Activated T-helper 17 cell treated with anti-CD3 and anti-CD28 coated beads, Interleukin-2, amount 50 U/mL, for 72 hours (primary cell): ENCODE measurements around the gene SURF1. TPM values are rescaled to one million over a fixed set of nuclear protein-coding genes. Genes with fewer than 3 reads are reported as not detected.
"Not testable (repeated sequence)": the region's sequence is repeated elsewhere in the genome, so short reads cannot be mapped to it uniquely, and the experiment has no call there.

ENCODE experiments used
- ATAC-seq: fragments of 150-1000 bp; cut with Tn5 transposase; replicated peaks from 2 replicates; pipeline ENCODE4 v1.10.0; 2021; ENCODE audit warnings: mild to moderate bottlenecking, moderate library complexity
- H3K27ac Mint-ChIP-seq: one replicate; pipeline ENCODE4 v1.8.0; 2022; ENCODE audit warnings: mixed read lengths
- H3K27me3 Mint-ChIP-seq: one replicate; pipeline ENCODE4 v1.8.0; 2022; ENCODE audit warnings: mixed read lengths
- H3K36me3 Mint-ChIP-seq: one replicate; pipeline ENCODE4 v1.8.0; 2022; ENCODE audit warnings: low read depth, mild to moderate bottlenecking, mixed read lengths
- H3K4me1 Mint-ChIP-seq: one replicate; pipeline ENCODE4 v1.8.0; 2022; ENCODE audit warnings: mixed read lengths
- H3K4me3 Mint-ChIP-seq: one replicate; pipeline ENCODE4 v1.8.0; 2022; ENCODE audit warnings: mild to moderate bottlenecking, mixed read lengths
- H3K9me3 Mint-ChIP-seq: one replicate; pipeline ENCODE4 v1.8.0; 2022; ENCODE audit warnings: mixed read lengths
- total RNA-seq, 2 donors: library from RNA; stranded (reverse); gene quantifications; one replicate each; pipeline ENCODE4 v1.2.3, GENCODE V29; 2022

The SURF1 gene
- total RNA-seq: 10 to 100 TPM; 13.9 to 25.4 TPM

GRCh38 chr9:133356391-133357091 lies at the start of gene SURF1, which contains the start of gene SURF2:
Gene SURF1, minus strand, starts transcription at chr9:133356487. Its CDS starts 34 bp downstream, at chr9:133356453.
Gene SURF2, plus strand, starts transcription at chr9:133356550. Its CDS starts 43 bp downstream, at chr9:133356593.
- Mint-ChIP-seq H3K9me3 (no peaks in the 10 kb centered on the region), H3K36me3 (peaks cover 58% of the 10 kb centered on the region), H3K27ac (peak within 1 kb of the TSS; percentile 77), H3K4me3 (peak within 1 kb of the TSS; percentile 77), H3K27me3 (no peaks in the 10 kb centered on the region), H3K4me1 (peaks cover 34% of the 10 kb centered on the region)
- ATAC-seq: peak; percentile 91

DNA sequence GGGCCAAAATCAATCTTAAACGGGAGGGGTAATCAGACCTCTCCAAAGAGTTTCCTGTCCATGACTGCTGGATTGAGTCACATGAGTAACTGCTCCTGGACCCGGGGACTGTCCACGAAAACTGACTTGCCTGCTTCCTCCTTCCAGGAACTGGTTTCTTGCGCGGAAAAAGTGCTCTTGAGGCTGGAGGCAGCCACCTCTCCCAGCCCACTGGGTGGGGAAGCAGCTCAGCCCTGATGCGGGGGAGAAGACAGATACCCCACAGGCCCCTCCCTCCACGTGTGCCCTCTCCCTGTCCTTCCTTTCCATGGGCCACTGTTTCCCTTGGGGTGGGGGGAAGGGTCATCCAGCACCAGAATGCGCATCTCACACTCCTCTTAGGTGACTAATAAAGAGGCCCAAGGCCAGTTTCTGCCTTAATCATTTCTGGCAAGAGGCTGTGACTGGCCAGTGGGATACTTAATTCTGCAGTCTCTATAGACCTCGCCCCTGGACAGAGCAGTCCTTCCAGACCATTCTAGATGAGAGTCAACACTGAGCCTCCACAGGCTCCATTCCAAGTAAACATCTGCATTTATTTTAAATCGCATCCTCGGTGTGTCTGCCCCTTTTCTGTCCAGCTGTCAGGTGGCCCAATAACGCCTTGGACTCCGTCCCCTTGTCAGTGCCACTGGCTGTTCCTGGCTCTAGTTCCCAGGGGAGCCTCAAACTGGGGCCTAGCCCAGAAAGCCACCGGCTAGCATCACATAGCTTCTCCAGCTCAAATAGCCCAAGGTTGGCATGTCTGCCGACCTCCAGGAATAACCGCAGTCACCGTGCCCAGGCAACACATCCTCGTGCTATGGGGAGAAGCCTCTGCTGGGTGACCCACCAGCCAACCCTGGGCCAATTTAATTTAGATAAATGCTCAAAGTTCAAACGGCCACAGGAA lies 49.5 kb upstream of the SURF1 start:
- no peak overlapping the region for H3K4me3 Mint-ChIP-seq
- H3K4me1 Mint-ChIP-seq: peaks cover 8% of the 10 kb centered on the region
- H3K27me3 Mint-ChIP-seq: no peaks in the 10 kb centered on the region
- H3K36me3 Mint-ChIP-seq: peaks cover 67% of the 10 kb centered on the region
- peak overlapping the region; percentile 79 for H3K27ac Mint-ChIP-seq
- no peaks in the 10 kb centered on the region for H3K9me3 Mint-ChIP-seq
- ATAC-seq: no peak

DNA sequence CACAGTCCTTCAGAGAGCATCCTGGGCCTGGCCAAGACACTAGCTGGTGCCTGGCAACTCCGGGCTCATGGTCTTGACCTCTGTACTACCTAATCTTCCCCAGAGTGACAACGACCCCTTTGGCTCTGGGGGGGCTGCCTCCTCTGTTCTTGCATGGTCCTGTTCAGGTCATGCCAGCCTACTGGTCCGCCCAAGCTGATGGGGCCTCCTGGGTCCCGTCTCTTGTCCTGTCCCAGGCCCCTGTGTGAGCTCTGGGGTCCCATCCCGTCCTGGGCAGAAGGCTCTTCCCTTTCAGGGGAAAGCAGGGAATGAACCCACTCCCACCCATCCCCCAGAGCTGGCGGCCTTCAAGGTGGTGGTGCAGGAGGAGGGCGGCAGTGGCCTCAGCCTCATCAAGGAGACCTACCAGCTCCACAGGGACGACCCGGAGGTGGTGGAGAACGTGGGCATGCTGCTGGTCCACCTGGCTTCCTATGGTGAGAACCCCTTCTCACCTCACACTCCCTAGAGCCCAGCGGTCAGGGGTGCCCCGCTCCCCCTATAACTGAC lies 48.2 kb upstream of the SURF1 start:
- H3K4me3 Mint-ChIP-seq: no peak overlapping the region
- peak overlapping the region; percentile 70 for H3K27ac Mint-ChIP-seq
- no peaks in the 10 kb centered on the region for H3K9me3 Mint-ChIP-seq
- H3K4me1 Mint-ChIP-seq: peaks cover 8% of the 10 kb centered on the region
- peaks cover 54% of the 10 kb centered on the region for H3K36me3 Mint-ChIP-seq
- no peak for ATAC-seq
- H3K27me3 Mint-ChIP-seq: no peaks in the 10 kb centered on the region

- peaks cover 8% of the 10 kb centered on the region for H3K4me1 Mint-ChIP-seq
- H3K36me3 Mint-ChIP-seq: peaks cover 48% of the 10 kb centered on the region
- H3K4me3 Mint-ChIP-seq: no peak overlapping the region
- H3K27ac Mint-ChIP-seq: peak overlapping the region; percentile 70
- no peaks in the 10 kb centered on the region for H3K9me3 Mint-ChIP-seq
- no peak for ATAC-seq
- H3K27me3 Mint-ChIP-seq: no peaks in the 10 kb centered on the region
Observed at GRCh38 chr9:133403766-133404453, 47.6 kb upstream of the SURF1 start.

GRCh38 chr9:133402689-133403088 lies 46.4 kb upstream of the SURF1 start:
- Mint-ChIP-seq H3K4me3 (no peak overlapping the region), H3K4me1 (peaks cover 8% of the 10 kb centered on the region), H3K27ac (no peak overlapping the region), H3K27me3 (no peaks in the 10 kb centered on the region), H3K36me3 (peaks cover 37% of the 10 kb centered on the region), H3K9me3 (no peaks in the 10 kb centered on the region)
- ATAC-seq: no peak

DNA sequence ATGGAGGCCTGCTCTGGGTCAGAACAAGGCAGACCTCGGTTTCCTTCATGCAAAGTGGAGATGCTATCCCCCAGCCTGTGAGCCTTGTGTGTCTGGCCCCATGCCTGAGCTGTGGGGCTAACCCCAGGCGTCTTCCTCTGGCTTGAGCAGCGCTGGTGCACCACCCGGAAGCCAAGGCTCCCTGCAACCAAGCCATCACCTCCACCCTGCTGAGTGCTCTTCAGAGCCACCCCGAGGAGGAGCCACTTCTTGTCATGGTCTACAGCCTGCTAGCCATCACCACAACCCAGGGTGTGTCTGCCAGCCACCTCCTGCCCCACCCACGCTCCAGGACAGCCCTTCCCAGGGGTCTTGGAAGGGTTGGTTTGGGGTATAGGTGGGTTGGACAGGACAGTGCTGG lies 45.3 kb upstream of the SURF1 start:
- Mint-ChIP-seq H3K4me3 (no peak overlapping the region), H3K36me3 (peaks cover 26% of the 10 kb centered on the region), H3K4me1 (peaks cover under 1% of the 10 kb centered on the region), H3K9me3 (no peaks in the 10 kb centered on the region), H3K27ac (no peak overlapping the region), H3K27me3 (no peaks in the 10 kb centered on the region)
- ATAC-seq: no peak

DNA sequence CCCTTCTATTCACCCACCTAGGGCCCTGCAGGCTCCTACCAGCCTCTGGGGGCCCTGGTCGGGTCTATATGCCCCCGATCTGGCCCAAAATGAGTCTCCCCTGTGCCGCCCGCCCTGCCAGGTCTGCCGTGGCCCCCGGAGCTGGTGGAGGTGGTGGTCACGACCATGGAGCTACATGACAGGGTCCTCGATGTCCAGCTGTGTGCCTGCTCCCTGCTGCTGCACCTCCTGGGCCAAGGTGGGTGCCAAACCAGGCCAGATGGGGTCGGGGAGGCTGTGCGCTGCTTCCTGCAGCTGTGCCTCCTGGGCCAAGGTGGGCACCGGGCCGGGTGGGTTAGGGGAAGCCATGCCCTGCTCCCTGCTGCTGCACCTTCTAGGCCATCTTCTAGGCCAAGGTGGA lies 44.0 kb upstream of the SURF1 start:
- H3K36me3 Mint-ChIP-seq: peaks cover 13% of the 10 kb centered on the region
- ATAC-seq: no peak
- H3K27me3 Mint-ChIP-seq: no peaks in the 10 kb centered on the region
- H3K4me1 Mint-ChIP-seq: no peaks in the 10 kb centered on the region
- H3K4me3 Mint-ChIP-seq: no peak overlapping the region
- H3K9me3 Mint-ChIP-seq: no peaks in the 10 kb centered on the region
- H3K27ac Mint-ChIP-seq: no peak overlapping the region

DNA sequence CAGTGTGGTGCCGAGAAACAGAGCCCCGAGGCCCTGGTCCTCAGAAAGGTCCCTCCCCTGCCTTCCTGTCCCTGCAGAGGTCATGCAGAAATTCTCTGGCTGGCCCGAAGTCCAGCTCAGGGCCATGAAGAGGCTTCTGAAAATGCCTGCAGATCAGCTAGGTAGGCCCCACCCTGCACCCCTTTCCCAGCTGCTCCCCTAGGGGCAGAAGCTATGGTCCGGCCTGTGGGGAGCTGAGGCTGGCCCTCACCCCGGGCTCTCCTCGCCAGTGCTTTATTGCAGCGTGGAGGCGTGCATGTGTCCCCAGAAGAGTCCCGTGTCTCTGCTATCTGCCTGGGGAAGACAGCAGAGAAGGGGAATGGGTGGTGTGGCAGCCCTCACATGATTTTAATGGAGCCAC lies 41.6 kb upstream of the SURF1 start:
- Mint-ChIP-seq H3K27ac (no peak overlapping the region), H3K9me3 (no peaks in the 10 kb centered on the region), H3K4me1 (no peaks in the 10 kb centered on the region), H3K36me3 (no peaks in the 10 kb centered on the region), H3K4me3 (no peak overlapping the region), H3K27me3 (no peaks in the 10 kb centered on the region)
- ATAC-seq: no peak

DNA sequence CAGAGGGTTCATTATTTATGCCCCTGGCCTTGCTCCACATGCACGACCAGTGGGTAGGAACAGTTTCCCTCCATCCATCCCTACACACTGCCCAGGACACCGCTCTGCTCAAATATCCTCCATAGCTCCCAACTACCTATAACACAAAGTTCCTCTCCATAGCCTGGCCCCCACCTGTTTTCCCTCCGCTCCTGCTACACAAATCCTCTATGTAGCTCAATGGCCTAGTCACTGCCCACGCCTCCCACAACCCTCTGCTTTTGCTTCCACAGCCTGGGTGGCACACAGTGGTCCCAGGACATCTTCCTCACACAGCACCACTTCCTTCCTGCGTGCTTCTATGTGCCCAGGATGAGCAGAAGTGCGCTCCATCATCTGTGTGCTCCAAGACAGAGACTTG lies 41.1 kb upstream of the SURF1 start:
- Mint-ChIP-seq H3K36me3 (no peaks in the 10 kb centered on the region), H3K4me3 (no peak overlapping the region), H3K27ac (no peak overlapping the region), H3K27me3 (no peaks in the 10 kb centered on the region), H3K4me1 (no peaks in the 10 kb centered on the region), H3K9me3 (no peaks in the 10 kb centered on the region)
- ATAC-seq: no peak

DNA sequence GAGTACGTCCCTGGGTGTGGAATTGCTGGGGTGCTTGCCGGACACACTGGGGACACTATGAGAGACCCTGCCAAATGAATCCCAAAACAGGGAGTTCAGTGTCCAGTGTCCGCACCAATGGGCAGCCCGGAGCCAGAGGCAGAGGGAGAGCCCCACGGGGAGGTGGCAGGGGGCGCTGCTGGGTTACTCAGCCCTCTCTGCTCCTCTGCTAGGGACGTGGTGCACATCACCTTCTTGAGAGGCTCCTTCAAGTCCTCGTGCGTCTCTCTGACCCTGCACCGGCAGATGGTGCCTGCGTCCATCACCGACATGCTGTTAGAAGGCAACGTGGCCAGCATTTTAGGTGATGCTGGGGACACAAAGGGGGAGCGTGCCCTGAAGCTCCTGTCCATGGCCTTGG lies 40.7 kb upstream of the SURF1 start:
- no peaks in the 10 kb centered on the region for H3K27me3 Mint-ChIP-seq
- no peaks in the 10 kb centered on the region for H3K4me1 Mint-ChIP-seq
- no peaks in the 10 kb centered on the region for H3K9me3 Mint-ChIP-seq
- H3K27ac Mint-ChIP-seq: no peak overlapping the region
- H3K36me3 Mint-ChIP-seq: no peaks in the 10 kb centered on the region
- no peak overlapping the region for H3K4me3 Mint-ChIP-seq
- peak; percentile 37 for ATAC-seq

DNA sequence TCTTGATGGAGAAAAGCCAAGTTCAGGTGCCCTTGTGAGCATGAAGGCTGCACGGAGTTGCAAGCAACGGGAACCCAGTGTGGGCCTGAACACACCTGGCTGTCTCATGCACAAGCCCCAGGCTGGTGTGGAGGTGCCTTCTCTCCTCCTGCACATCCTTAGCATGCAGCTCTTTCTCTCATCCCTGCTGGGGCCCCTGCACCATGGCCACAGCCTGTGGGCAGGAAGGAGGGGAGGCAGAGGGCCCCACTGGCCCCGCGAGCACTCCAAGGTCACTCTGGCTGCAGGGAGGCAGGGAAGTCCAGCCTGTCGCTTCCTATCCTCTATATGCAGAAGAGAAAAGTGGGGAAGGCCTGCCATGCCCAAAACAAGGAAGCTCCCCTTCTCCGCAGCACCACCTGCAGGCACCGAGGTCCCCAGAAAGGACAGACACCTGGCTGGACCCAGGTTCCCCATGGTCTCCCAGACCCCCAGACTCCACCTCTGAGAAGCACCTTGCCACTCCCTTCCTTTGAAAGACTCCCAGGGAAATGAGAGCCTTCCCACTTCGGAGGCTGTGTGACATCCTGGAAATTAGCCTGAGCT lies 38.5 kb upstream of the SURF1 start:
- no peak overlapping the region for H3K4me3 Mint-ChIP-seq
- no peaks in the 10 kb centered on the region for H3K4me1 Mint-ChIP-seq
- no peaks in the 10 kb centered on the region for H3K36me3 Mint-ChIP-seq
- no peak overlapping the region for H3K27ac Mint-ChIP-seq
- H3K9me3 Mint-ChIP-seq: no peaks in the 10 kb centered on the region
- peaks cover 4% of the 10 kb centered on the region for H3K27me3 Mint-ChIP-seq
- ATAC-seq: no peak

GRCh38 chr9:133393399-133393798 lies 37.1 kb upstream of the SURF1 start:
- ATAC-seq: no peak
- Mint-ChIP-seq H3K36me3 (no peaks in the 10 kb centered on the region), H3K9me3 (no peaks in the 10 kb centered on the region), H3K4me3 (no peak overlapping the region), H3K27me3 (peaks cover 6% of the 10 kb centered on the region), H3K27ac (no peak overlapping the region), H3K4me1 (no peaks in the 10 kb centered on the region)

GRCh38 chr9:133392308-133392707 lies 36.0 kb upstream of the SURF1 start:
- H3K4me1 Mint-ChIP-seq, H3K27ac Mint-ChIP-seq, H3K36me3 Mint-ChIP-seq, H3K27me3 Mint-ChIP-seq, H3K9me3 Mint-ChIP-seq, ATAC-seq, H3K4me3 Mint-ChIP-seq: not testable (repeated sequence)

- not testable (repeated sequence) for H3K27me3 Mint-ChIP-seq, ATAC-seq, H3K4me3 Mint-ChIP-seq, H3K4me1 Mint-ChIP-seq, H3K27ac Mint-ChIP-seq, H3K36me3 Mint-ChIP-seq, H3K9me3 Mint-ChIP-seq
Observed at GRCh38 chr9:133391449-133391848, 35.2 kb upstream of the SURF1 start.
